Measurements from ENCODE around the gene WWOX. TPM values are rescaled to one million over a fixed set of nuclear protein-coding genes. Genes with fewer than 3 reads are reported as not detected.

Gene WWOX
- total and polyA plus RNA-seq, 2 donors (not counting 3 experiments of a cell fraction or from before 2014, with no cell fraction given), result 6.2 to 12.5 TPM

GRCh38 chr16:78607022-78607421, 507.6 kb downstream of the WWOX start:
- intact Hi-C loops (cut with micrococcal nuclease), result no loop called here
- FAIRE-seq (no peak), DNase-seq (ENCODE audit: low read depth, low spot score) (no peak)
- Histone ChIP-seq H3K27me3 (ENCODE audit: control insufficient read depth in 2 of 2, insufficient read depth in 2 of 2, low read length in 2 of 2) (no peaks in the 10 kb centered on the region), H3K27ac (ENCODE audit: insufficient read depth, low read depth, low read length) (no peak overlapping the region), H4K20me1 (replicated peaks; ENCODE audit: control insufficient read depth, extremely low read depth, insufficient read depth, low read length) (no peaks in the 10 kb centered on the region), H3K79me2 (ENCODE audit: control insufficient read depth, insufficient read depth, low read length) (no peaks in the 10 kb centered on the region), H2AFZ (ENCODE audit: low read depth, low read length) (no peak overlapping the region), H3K4me2 (ENCODE audit: insufficient read depth, low read length) (no peak overlapping the region), H3K4me1 (ENCODE audit: control insufficient read depth, extremely low read depth, insufficient read depth, low read length) (no peaks in the 10 kb centered on the region), H3K9me1 (replicated peaks; ENCODE audit: control insufficient read depth, extremely low read depth, insufficient read depth, low read length) (no peaks in the 10 kb centered on the region), H3K36me3 (ENCODE audit: control insufficient read depth in 2 of 2, extremely low read depth in 1 of 2, insufficient read depth in 2 of 2, low read length in 2 of 2) (no peaks in the 10 kb centered on the region), H3K9me3 (replicated peaks; ENCODE audit: control insufficient read depth, insufficient read depth, low read length) (no peaks in the 10 kb centered on the region), H3K9ac (replicated peaks; ENCODE audit: extremely low read depth, insufficient read depth, low read length) (no peak overlapping the region), H3K4me3 (replicated peaks in 1 of 3; ENCODE audit: insufficient read depth in 1 of 3, low read depth in 1 of 3, low read length in 3 of 3) (no peak overlapping the region)
- BruUV-seq (replicated peaks), result no TSS peak
- no peak for TF ChIP-seq GATA2 (IDR thresholded peaks at IDR 0.05; ENCODE audit: insufficient read depth, insufficient read length, low read depth, low read length)
- dilution Hi-C loops (cut with MboI; ENCODE audit: extremely low pct_ligation_motif_present, low sequenced_read_pairs), result no loop called here
- CTCF ChIA-PET, result no interaction called here
- POLR2A ChIA-PET, result no interaction called here

- H3K4me3 ChIP-seq (replicated peaks in 1 of 3; ENCODE audit: insufficient read depth in 1 of 3, low read depth in 1 of 3, low read length in 3 of 3), result no peak overlapping the region
- H4K20me1 ChIP-seq (replicated peaks; ENCODE audit: control insufficient read depth, extremely low read depth, insufficient read depth, low read length), result no peaks in the 10 kb centered on the region
- ChIA-PET CTCF (no interaction called here), POLR2A (no interaction called here)
- DNase-seq (ENCODE audit: low read depth, low spot score) (no peak), FAIRE-seq (no peak)
- H3K27ac ChIP-seq (ENCODE audit: insufficient read depth, low read depth, low read length), result no peak overlapping the region
- H3K9ac ChIP-seq (replicated peaks; ENCODE audit: extremely low read depth, insufficient read depth, low read length), result no peak overlapping the region
- TF ChIP-seq FOS (IDR thresholded peaks at IDR 0.05; ENCODE audit: borderline replicate concordance, insufficient read depth, low read length) (no peak), JUN (IDR thresholded peaks at IDR 0.05; ENCODE audit: borderline replicate concordance, insufficient read depth, insufficient read length, low read depth) (no peak)
- H3K4me2 ChIP-seq (ENCODE audit: insufficient read depth, low read length), result no peak overlapping the region
- BruUV-seq (replicated peaks), result no TSS peak
- no peak overlapping the region for H2AFZ ChIP-seq (ENCODE audit: low read depth, low read length)
- no peaks in the 10 kb centered on the region for H3K9me3 ChIP-seq (replicated peaks; ENCODE audit: control insufficient read depth, insufficient read depth, low read length)
- H3K27me3 ChIP-seq (ENCODE audit: control insufficient read depth in 2 of 2, insufficient read depth in 2 of 2, low read length in 2 of 2), result no peaks in the 10 kb centered on the region
- dilution Hi-C loops (cut with MboI; ENCODE audit: extremely low pct_ligation_motif_present, low sequenced_read_pairs), result no loop called here
- H3K9me1 ChIP-seq (replicated peaks; ENCODE audit: control insufficient read depth, extremely low read depth, insufficient read depth, low read length), result no peaks in the 10 kb centered on the region
- no peaks in the 10 kb centered on the region for H3K79me2 ChIP-seq (ENCODE audit: control insufficient read depth, insufficient read depth, low read length)
- H3K4me1 ChIP-seq (ENCODE audit: control insufficient read depth, extremely low read depth, insufficient read depth, low read length), result no peaks in the 10 kb centered on the region
- intact Hi-C loops (cut with micrococcal nuclease), result no loop called here
- H3K36me3 ChIP-seq (ENCODE audit: control insufficient read depth in 2 of 2, extremely low read depth in 1 of 2, insufficient read depth in 2 of 2, low read length in 2 of 2), result no peaks in the 10 kb centered on the region
These were observed 508.0 kb downstream of the WWOX start for GRCh38 chr16:78607465-78607864.
